Endothelial cell of umbilical vein (primary cell): ENCODE measurements around the gene C10orf71. TPM values are rescaled to one million over a fixed set of nuclear protein-coding genes. Genes with fewer than 3 reads are reported as not detected.

ENCODE experiments used
- BruUV-seq: library from RNA; stranded (reverse); fragments of 400-500 nt; replicated peaks from 2 replicates; lab custom pipeline; 2021; lab: Mats Ljungman, UMichigan
- CTCF ChIA-PET: fragments of 300-600, 350-600 bp; sonication (Branson Sonifier 250); formaldehyde crosslinking; loops from one replicate; lab custom pipeline; 2021; ENCODE audit warnings: antibody characterized with exemption, inconsistent platforms; lab: Charles Lee
- POLR2A ChIA-PET: fragments of 300-600, 350-600 bp; sonication (Branson Sonifier 250); formaldehyde crosslinking; loops from one replicate; lab custom pipeline; 2021; ENCODE audit warnings: antibody characterized with exemption, inconsistent platforms; lab: Charles Lee
- DNase-seq: peaks from one replicate; pipeline ENCODE4 v3.0.0-alpha.2; 2011; ENCODE audit warnings: low read depth, low spot score
- FAIRE-seq: peaks from 2 replicates; lab custom pipeline; 2011; peaks lifted over from hg19 to GRCh38; lab: Jason Lieb, UNC
- H2AFZ ChIP-seq: 2 replicates; pipeline ENCODE4 v1.6.0; 2012; ENCODE audit warnings: low read depth, low read length, control low read depth, inconsistent platforms
- H3K27ac ChIP-seq: 2 replicates; pipeline ENCODE4 v1.5.1; 2011; ENCODE audit warnings: low read depth, mild to moderate bottlenecking, control low read depth, low read length, moderate library complexity; ENCODE audit not compliant: insufficient read depth
- H3K27me3 ChIP-seq, 2 experiments: 2 replicates each; pipeline versions ENCODE4 v1.6.0 to v1.6.1; 2011; ENCODE audit warnings: low read length in 2 of 2, mixed read lengths in 1 of 2; ENCODE audit not compliant: control insufficient read depth in 2 of 2, insufficient read depth in 2 of 2
- H3K36me3 ChIP-seq, 2 experiments: 2 replicates in 1 of 2; 3 replicates in 1 of 2; pipeline ENCODE4 v1.5.1; 2011; ENCODE audit warnings: low read length in 2 of 2, mild to moderate bottlenecking in 1 of 2, moderate library complexity in 1 of 2; ENCODE audit not compliant: control insufficient read depth in 2 of 2, insufficient read depth in 2 of 2; ENCODE audit errors: extremely low read depth in 1 of 2
- H3K4me1 ChIP-seq: 3 replicates; pipeline ENCODE4 v1.5.1; 2011; ENCODE audit warnings: mild to moderate bottlenecking, low read length; ENCODE audit not compliant: control insufficient read depth, insufficient read depth; ENCODE audit errors: extremely low read depth
- H3K4me2 ChIP-seq: 2 replicates; pipeline ENCODE4 v1.6.1; 2011; ENCODE audit warnings: low read length, control low read depth, mixed read lengths; ENCODE audit not compliant: insufficient read depth
- H3K4me3 ChIP-seq, 3 experiments: fragments of 200-600 bp in 1 of 3; sonication (generic), shearing (Covaris generic) in 1 of 3; replicated peaks in 1 of 3; 2 replicates each; pipeline ENCODE4 v1.5.1; 2011 to 2016; ENCODE audit warnings: control low read depth in 3 of 3, low read length in 3 of 3, mild to moderate bottlenecking in 2 of 3, inconsistent platforms in 1 of 3, low read depth in 1 of 3, moderate library complexity in 1 of 3; ENCODE audit not compliant: insufficient read depth in 1 of 3
- H3K79me2 ChIP-seq: 2 replicates; pipeline ENCODE4 v1.6.0; 2012; ENCODE audit warnings: low read length, inconsistent platforms; ENCODE audit not compliant: control insufficient read depth, insufficient read depth
- H3K9ac ChIP-seq: replicated peaks from 2 replicates; pipeline ENCODE3; 2011; ENCODE audit warnings: low read length, control low read depth; ENCODE audit not compliant: insufficient read depth; ENCODE audit errors: extremely low read depth
- H3K9me1 ChIP-seq: replicated peaks from 3 replicates; pipeline ENCODE4 v1.6.0; 2011; ENCODE audit warnings: mild to moderate bottlenecking, low read length; ENCODE audit not compliant: control insufficient read depth, insufficient read depth; ENCODE audit errors: extremely low read depth
- H3K9me3 ChIP-seq: replicated peaks from 2 replicates; pipeline ENCODE4 v1.5.1; 2012; ENCODE audit warnings: low read length, inconsistent platforms; ENCODE audit not compliant: control insufficient read depth, insufficient read depth
- H4K20me1 ChIP-seq: replicated peaks from 2 replicates; pipeline ENCODE3; 2011; ENCODE audit warnings: mild to moderate bottlenecking, low read length; ENCODE audit not compliant: control insufficient read depth, insufficient read depth; ENCODE audit errors: extremely low read depth
- CTCF ChIP-seq, 2 donors: IDR thresholded peaks; 1 replicate in 1 of 2; 2 replicates in 1 of 2; pipeline ENCODE4 v1.5.1; 2011; ENCODE audit warnings: low read length in 2 of 2, mild to moderate bottlenecking in 2 of 2, moderate library complexity in 2 of 2, control low read depth in 1 of 2, inconsistent platforms in 1 of 2, low read depth in 1 of 2; ENCODE audit not compliant: insufficient read depth in 1 of 2; ENCODE audit errors: extremely low read depth in 1 of 2
- EZH2 ChIP-seq: IDR thresholded peaks from 2 replicates; pipeline ENCODE4 v1.6.1; 2012; ENCODE audit warnings: borderline replicate concordance, low read depth, mild to moderate bottlenecking, moderate library complexity, low read length, inconsistent platforms; ENCODE audit not compliant: severe bottlenecking
- FOS ChIP-seq: IDR thresholded peaks from 2 replicates; pipeline ENCODE4 v1.6.1; 2011; ENCODE audit warnings: mild to moderate bottlenecking, low read length, moderate library complexity, borderline replicate concordance; ENCODE audit not compliant: insufficient read depth
- GATA2 ChIP-seq: IDR thresholded peaks from 2 replicates; pipeline ENCODE4 v1.7.0; 2011; ENCODE audit warnings: low read depth, mild to moderate bottlenecking, moderate library complexity, mixed read lengths, low read length; ENCODE audit not compliant: insufficient read length, insufficient read depth
- MAX ChIP-seq: IDR thresholded peaks from 2 replicates; pipeline ENCODE4 v1.6.1; 2011; ENCODE audit not compliant: insufficient read depth, insufficient read length
- MYC ChIP-seq: IDR thresholded peaks from one replicate; pipeline ENCODE4 v1.6.1; 2011; ENCODE audit warnings: mild to moderate bottlenecking, low read depth, low read length
- POLR2AphosphoS5 ChIP-seq: IDR thresholded peaks from 2 replicates; pipeline ENCODE4 v1.6.1; 2012; ENCODE audit warnings: low read depth, mild to moderate bottlenecking, control low read depth, low read length, moderate library complexity; ENCODE audit not compliant: insufficient read depth
- dilution Hi-C: fragments of 300-500 bp; cut with MboI; formaldehyde crosslinking; loops from one replicate; pipeline ENCODE4 v1.15.0; 2019; ENCODE audit warnings: low sequenced_read_pairs; ENCODE audit not compliant: extremely low pct_ligation_motif_present
- intact Hi-C: fragments of 100-400 bp; cut with micrococcal nuclease; formaldehyde crosslinking; loops from one replicate; pipeline ENCODE4 v1.10.0; 2022
- polyA plus RNA-seq, 4 experiments: library from polyadenylated mRNA; depleted of rRNA in 3 of 4; stranded (reverse) in 3 of 4; unstranded in 1 of 4; fragments of >200 nt; gene quantifications; 2 replicates each; pipeline versions ENCODE4 v1.2.1 to v1.2.3, GENCODE V29; 2011 to 2012; ENCODE audit warnings: missing spikeins in 1 of 4
- total RNA-seq: library from RNA; stranded (reverse); gene quantifications from 2 replicates; pipeline ENCODE4 v1.2.3, GENCODE V29; 2021

The C10orf71 gene
- total and polyA plus RNA-seq, 2 donors (not counting 3 experiments of a cell fraction or from before 2014, with no cell fraction given) = not detected

GRCh38 chr10:49365275-49365674 is 66.3 kb downstream of the C10orf71 start:
- no peak for DNase-seq
- no peak for TF ChIP-seq MAX
- no peak for TF ChIP-seq EZH2
- no peak for TF ChIP-seq POLR2AphosphoS5
- TF ChIP-seq GATA2 = no peak
- no peak for TF ChIP-seq FOS
- no peak for TF ChIP-seq MYC
- no peak for TF ChIP-seq CTCF (IDR thresholded peaks at IDR 0.05; ENCODE audit: extremely low read depth in 1 of 2, insufficient read depth in 1 of 2, low read depth in 1 of 2, low read length in 2 of 2)
- no peak overlapping the region for H2AFZ ChIP-seq
- no peak overlapping the region for H3K4me2 ChIP-seq
- no peak for FAIRE-seq
- ChIA-PET POLR2A (no interaction called here), CTCF (interaction anchor here (1.2 kb wide), 1 partner anchor 42 kb away, joined by 3 read pairs; no protein-coding TSS in a partner anchor)
- no peaks in the 10 kb centered on the region for H3K9me1 ChIP-seq
- H3K27ac ChIP-seq = no peak overlapping the region
- no peaks in the 10 kb centered on the region for H3K36me3 ChIP-seq
- no peaks in the 10 kb centered on the region for H4K20me1 ChIP-seq
- no TSS peak for BruUV-seq
- H3K9me3 ChIP-seq = no peaks in the 10 kb centered on the region
- no peak overlapping the region for H3K9ac ChIP-seq
- H3K79me2 ChIP-seq = no peaks in the 10 kb centered on the region
- peaks cover 7% of the 10 kb centered on the region for H3K4me1 ChIP-seq
- dilution Hi-C loops (no loop called here), intact Hi-C loops (no loop called here)
- H3K4me3 ChIP-seq = no peak overlapping the region
- no peaks in the 10 kb centered on the region for H3K27me3 ChIP-seq
